C4-2B (cell line): Measurements from ENCODE around the gene AURKB.
A peak's percentile ranks its signal among the peaks of the same experiment; 100 is the strongest.

Source experiments
- H3K27ac ChIP-seq: fragments of 450-650 bp; 2 replicates; pipeline ENCODE4 v1.5.1; 2017
- CTCF ChIP-seq: fragments of 450-650 bp; conservative IDR thresholded peaks from 2 replicates; pipeline ENCODE4 v1.5.1; 2017; ENCODE audit warnings: mild to moderate bottlenecking
- ZFX ChIP-seq: fragments of 450-650 bp; IDR thresholded peaks from 2 replicates; pipeline ENCODE4 v1.6.1; 2017

AURKB gene

GRCh38 chr17:8212312-8213180 is 2.2 kb upstream of the AURKB start:
- TF ChIP-seq ZFX = no peak
- TF ChIP-seq CTCF = no peak
- no peak overlapping the region for H3K27ac ChIP-seq

GRCh38 chr17:8210761-8211458 is 535 bp upstream of the AURKB start:
- no peak for TF ChIP-seq ZFX
- no peak for TF ChIP-seq CTCF
- H3K27ac ChIP-seq = peak overlapping the region; percentile 82

GRCh38 chr17:8206536-8206935 is 3.8 kb downstream of the AURKB start:
- no peak overlapping the region for H3K27ac ChIP-seq
- no peak for TF ChIP-seq ZFX
- no peak for TF ChIP-seq CTCF

GRCh38 chr17:8204761-8205555 is 5.4 kb downstream of the AURKB start:
- H3K27ac ChIP-seq = no peak overlapping the region
- no peak for TF ChIP-seq ZFX

GRCh38 chr17:8192070-8192815 is 18.1 kb downstream of the AURKB start:
- TF ChIP-seq ZFX (no peak), CTCF (no peak)
- H3K27ac ChIP-seq = no peak overlapping the region; the same call in 1 of the 2 replicates

GRCh38 chr17:8190506-8190905 is 19.9 kb downstream of the AURKB start:
- peak overlapping the region; percentile 91 for H3K27ac ChIP-seq
- TF ChIP-seq CTCF (no peak), ZFX (no peak)
